HG03097 (cell line): ENCODE measurements around the gene SLIT1.
"Not testable (repeated sequence)": the region's sequence is repeated elsewhere in the genome, so short reads cannot be mapped to it uniquely, and the experiment has no call there.

Source experiments
- ATAC-seq: cut with Tn5 transposase; IDR thresholded peaks from one replicate; pipeline ENCODE4 v1.9.1; 2021; ENCODE audit not compliant: unreplicated experiment, low FRiP score

The SLIT1 gene

GRCh38 chr10:97090035-97090434 is 95.7 kb downstream of the SLIT1 start:
- ATAC-seq: no peak

DNA sequence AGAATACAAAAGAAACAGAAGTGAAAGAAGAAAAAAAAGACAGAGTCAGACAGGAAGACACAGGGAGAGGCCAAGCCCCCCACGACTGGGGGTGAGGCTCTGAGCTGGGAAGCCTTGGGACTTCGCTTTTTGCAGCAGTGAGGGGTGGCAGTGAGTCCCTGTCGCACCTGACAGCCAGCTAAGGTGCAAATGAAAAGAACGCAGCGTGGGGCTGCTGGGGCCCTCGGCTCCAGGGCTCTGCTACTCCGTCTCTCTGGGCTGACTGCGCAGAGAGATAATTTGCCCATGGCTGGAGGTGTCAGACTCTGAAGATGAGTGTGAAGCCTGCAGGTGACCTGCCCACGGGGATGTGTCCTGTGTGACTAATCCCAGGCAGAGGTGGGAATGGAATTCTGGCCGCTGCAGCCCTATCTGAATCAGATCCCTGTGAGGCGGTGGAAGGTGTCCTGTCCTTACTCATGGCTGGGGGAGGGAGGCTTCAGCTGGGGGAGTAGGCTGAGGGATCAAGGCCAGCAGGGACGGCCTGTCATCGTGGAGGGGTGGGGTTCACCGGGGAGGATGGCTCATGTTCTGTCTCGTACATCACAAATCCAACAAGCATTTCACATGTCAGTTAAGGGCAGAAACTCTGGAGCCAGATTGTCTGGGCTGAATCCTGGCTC is 96.4 kb downstream of the SLIT1 start:
- no peak for ATAC-seq

DNA sequence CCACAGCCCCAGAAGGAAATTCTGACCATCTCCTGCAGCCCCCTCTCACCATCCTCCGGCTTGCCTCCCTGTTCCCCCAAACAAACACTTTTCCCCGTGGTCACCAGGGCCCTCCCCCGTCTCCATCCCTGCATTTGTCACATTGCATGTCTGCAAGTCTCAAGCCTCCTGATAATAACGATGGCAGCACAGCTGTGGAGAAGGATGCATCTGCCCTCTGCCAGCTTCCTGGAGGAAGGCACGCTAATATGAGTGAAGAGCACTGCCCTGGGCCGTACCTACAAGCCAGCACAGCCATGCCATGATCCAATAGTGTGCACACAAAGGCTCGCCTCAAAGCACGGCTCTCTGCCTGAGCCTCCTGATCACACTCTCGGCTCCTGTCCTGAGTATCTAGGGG is 98.5 kb downstream of the SLIT1 start:
- no peak for ATAC-seq

DNA sequence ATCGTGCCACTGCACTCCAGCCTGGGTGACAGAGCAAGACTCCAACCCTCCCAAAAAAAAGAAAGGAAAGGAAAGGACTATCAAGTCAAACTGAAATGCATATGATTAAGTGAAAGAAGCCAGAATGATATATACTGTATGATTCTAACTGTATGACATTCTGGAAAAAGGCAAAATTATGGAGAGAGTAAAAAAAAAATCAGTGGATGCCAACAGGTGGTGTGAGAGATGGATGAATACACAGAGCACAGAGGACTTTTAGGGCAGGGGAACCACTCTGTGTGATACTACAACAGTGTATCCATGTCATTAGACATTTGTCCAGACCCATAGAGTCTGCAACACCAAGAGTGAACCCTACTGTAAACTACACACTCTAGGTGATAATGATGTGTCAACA is 99.2 kb downstream of the SLIT1 start:
- ATAC-seq: no peak

- ATAC-seq: no peak
These were observed 102.4 kb downstream of the SLIT1 start for GRCh38 chr10:97083228-97083829.

- ATAC-seq: not testable (repeated sequence)
These were observed 103.2 kb downstream of the SLIT1 start for GRCh38 chr10:97082575-97082974.

DNA sequence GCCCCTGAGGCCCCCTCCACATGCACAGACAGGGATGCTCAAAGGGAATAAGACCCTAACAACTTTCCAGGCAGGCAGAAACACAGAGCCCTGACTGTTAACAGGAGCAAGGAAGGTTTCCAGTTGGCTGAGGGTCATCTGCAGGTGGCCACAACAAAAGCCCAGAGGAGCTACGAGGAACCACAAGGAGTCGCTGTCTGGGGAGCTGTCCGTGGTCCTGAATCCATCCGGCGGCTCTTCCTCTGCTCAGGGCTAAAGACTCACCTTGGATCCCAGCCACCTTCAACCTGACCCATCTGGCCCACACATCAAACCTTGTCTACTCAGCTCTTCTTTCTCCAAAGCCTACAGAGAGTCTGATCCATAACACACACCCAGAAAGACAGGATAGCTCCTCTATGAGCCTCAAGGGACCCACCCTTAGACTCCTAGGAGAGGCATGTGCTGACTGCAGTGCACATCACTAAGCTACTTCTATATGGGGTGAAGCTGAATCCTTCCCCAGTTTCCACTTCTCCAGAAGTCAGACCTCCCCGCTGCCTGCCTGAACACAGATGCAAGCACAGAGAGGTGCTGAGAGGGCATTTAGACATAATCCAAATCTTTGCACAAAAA is 104.0 kb downstream of the SLIT1 start:
- no peak for ATAC-seq

GRCh38 chr10:97080051-97080776 is 105.5 kb downstream of the SLIT1 start:
- ATAC-seq: no peak

GRCh38 chr10:97079448-97079847 is 106.3 kb downstream of the SLIT1 start:
- ATAC-seq: no peak

- ATAC-seq: no peak
These were observed 106.8 kb downstream of the SLIT1 start for GRCh38 chr10:97078938-97079445.

DNA sequence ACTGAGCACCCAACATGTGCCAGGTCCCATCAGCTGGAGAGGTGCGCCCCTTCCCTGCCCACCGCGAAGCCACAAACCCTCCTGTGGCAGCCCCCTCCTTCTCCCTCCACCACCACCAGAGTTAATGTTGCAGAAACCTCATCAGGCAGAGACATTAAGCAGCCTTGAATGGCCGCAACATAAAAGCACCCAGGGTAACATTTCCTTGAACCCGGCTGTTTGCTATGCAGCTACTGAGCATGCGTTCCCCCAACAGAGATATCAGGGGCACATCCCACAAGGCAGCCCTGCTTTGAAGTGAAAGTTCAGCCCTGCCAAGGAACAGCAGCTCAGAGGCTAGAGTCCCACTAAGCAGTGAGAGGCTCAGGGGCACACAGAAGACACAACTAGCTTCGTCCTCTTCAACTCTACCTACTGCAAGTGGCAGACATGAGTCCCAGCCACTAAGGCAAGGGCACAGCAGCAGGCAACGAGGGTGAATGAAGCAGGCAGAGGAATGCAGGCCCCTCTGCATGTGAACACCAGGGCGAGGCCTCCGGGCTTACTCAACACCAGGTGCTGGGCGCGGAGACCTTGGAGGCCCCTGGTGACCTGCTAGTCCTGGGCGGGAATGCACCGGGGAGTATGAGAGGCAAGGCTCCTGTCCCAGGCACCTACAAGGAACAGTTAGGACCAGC is 107.4 kb downstream of the SLIT1 start:
- ATAC-seq: no peak

- no peak for ATAC-seq
These were observed 109.0 kb downstream of the SLIT1 start for GRCh38 chr10:97076781-97077180.

DNA sequence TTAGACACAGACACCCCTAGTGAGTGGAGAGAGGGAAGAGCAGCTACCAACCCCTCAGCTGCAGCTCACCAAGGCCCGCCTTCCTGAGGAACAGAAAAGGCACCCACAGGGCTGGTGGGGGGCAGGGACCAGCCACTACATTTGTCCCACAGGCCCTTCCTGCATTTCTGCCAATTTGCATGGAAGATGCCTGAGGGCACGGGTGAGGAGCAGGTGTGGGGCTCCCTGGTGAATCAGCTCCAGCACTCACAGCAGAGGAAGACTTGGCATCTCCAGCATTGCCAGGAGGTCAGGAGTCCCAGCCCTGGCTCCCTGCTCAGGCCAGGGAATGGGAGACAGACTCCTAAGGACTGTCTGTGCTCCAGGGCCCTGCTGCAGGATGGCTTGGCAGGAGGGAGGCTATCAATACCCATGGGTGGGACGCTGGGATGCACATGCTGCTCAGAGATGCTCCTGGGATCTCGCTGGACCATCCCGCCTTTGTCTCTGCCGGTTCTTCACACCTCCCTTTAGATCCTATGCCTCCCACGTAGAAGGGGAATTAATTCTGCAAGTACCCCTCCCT is 109.7 kb downstream of the SLIT1 start:
- no peak for ATAC-seq

DNA sequence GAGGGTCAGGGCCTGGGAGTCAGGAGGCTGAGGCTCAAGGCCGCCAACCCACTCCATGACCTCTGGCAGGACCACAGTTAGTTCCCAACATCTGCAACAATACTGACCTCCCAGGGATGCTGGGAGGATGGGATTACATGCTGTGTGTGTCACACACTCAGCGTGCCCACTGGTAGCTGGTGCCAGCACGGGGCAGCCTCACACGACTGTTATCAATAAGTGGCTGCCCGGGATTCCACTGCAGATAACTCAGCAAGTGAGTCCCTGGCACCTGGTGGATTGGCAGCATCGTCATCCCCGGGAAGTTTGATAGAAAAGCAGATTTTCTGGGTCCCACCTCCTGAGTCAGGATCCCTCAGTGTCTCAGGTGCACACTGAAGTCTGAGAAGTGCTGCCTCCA is 110.3 kb downstream of the SLIT1 start:
- ATAC-seq: no peak

DNA sequence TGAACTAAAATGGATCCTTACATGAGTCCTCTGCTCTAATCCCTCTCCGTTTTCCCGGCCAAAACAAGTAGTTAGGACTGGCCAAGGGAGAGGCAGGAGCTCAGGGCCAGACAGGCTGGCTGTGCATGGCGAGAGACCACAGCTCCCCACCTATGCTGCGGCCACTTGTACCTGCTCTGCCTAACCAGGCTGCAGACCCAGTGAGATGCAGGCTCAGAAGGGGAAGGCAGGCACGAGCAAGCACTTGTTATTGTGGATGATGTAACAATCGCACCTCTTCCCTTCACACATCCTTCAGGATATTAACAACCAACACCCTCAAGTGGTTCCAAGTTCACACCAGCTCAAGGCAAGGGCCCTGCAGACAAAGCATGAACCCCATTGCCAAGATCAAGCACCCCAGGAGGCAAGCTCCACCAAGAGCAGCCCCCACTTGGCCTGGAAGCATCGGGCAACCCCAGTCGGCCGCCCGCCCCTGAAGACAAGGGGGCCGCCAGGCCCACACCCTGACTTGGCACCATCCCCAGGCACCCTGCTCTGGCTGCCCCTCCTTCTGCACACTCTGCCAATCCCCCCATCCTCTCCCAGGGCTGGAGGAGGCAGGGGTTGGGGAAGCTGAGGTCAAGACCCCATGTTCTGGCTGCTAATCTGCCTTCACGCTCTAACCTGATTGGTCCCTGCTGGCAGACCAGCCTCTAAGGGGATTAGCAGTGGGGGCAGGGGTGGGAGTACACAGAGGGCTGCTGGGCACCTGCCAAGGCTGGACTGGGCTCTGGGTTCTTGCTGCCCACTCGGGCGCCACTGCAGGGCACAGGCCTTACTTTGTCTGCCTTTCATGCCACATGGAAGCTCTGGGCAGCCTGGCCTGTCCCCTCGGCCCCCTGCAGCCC is 111.3 kb downstream of the SLIT1 start:
- ATAC-seq: no peak

- no peak for ATAC-seq
These were observed 112.7 kb downstream of the SLIT1 start for GRCh38 chr10:97072851-97073665.

DNA sequence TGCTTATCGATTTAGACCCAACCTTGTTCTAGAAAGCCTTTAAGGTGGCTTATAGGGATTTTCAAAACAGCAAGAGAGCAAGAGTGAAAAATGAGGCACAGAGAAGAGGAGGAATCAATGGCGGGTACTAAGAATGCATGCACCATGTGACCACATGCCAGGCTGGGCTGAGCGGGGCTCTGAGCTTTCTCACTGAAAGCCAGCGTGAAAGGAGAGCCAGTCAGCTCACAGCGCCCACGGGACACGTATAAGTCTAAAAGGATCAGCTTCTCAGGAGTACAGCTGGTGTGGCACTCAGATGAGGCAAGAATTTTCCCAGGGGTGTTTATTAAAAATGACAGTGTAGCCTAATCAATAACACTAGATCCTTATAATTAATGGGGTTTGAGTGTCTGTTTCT is 114.3 kb downstream of the SLIT1 start:
- ATAC-seq: no peak

GRCh38 chr10:97069576-97070362 is 116.0 kb downstream of the SLIT1 start:
- no peak for ATAC-seq
